Activated CD8-positive, alpha-beta T cell treated with anti-CD3 and anti-CD28 coated beads for 36 hours (primary cell): ENCODE data around the gene KCTD1. TPM values are rescaled to one million over a fixed set of nuclear protein-coding genes. Genes with fewer than 3 reads are reported as not detected.

Experiments used
- ATAC-seq: fragments of 200-7000 bp; cut with Tn5 transposase; one replicate; pipeline ENCODE4 v1.10.0; 2021; ENCODE audit warnings: mild to moderate bottlenecking, moderate library complexity
- CTCF ChIA-PET: fragments of 350-600 bp; sonication (Branson Sonifier 250); formaldehyde crosslinking; loops from one replicate; lab custom pipeline; 2021; ENCODE audit warnings: antibody characterized with exemption; lab: Charles Lee
- POLR2A ChIA-PET: fragments of 350-600 bp; sonication (Branson Sonifier 250); formaldehyde crosslinking; loops from one replicate; lab custom pipeline; 2021; ENCODE audit warnings: antibody characterized with exemption; lab: Charles Lee
- DNase-seq: peaks from one replicate; pipeline ENCODE4 v3.0.0-alpha.2; 2020
- H3K27ac Mint-ChIP-seq: one replicate; pipeline ENCODE4 v1.8.0; 2021; ENCODE audit warnings: mild to moderate bottlenecking, mixed read lengths
- H3K27me3 Mint-ChIP-seq: one replicate; pipeline ENCODE4 v1.8.0; 2021; ENCODE audit warnings: mixed read lengths
- H3K36me3 Mint-ChIP-seq: one replicate; pipeline ENCODE4 v1.8.0; 2021; ENCODE audit warnings: low read depth, mixed read lengths
- H3K4me1 Mint-ChIP-seq: one replicate; pipeline ENCODE4 v1.8.0; 2021; ENCODE audit warnings: low read depth, mixed read lengths
- H3K4me3 Mint-ChIP-seq: one replicate; pipeline ENCODE4 v1.8.0; 2021; ENCODE audit warnings: mild to moderate bottlenecking, moderate library complexity, mixed read lengths
- H3K9me3 Mint-ChIP-seq: one replicate; pipeline ENCODE4 v1.8.0; 2021; ENCODE audit warnings: mixed read lengths
- CTCF ChIP-seq: fragments of 200-600 bp; IDR thresholded peaks from one replicate; pipeline ENCODE4 v1.8.0; 2022; ENCODE audit warnings: antibody characterized with exemption, mild to moderate bottlenecking
- intact Hi-C: fragments of 100-400 bp; cut with micrococcal nuclease; formaldehyde crosslinking; loops from one replicate; pipeline ENCODE4 v1.10.0; 2022
- total RNA-seq, 2 experiments: library from RNA; stranded (reverse); gene quantifications; one replicate each; pipeline ENCODE4 v1.2.3, GENCODE V29; 2021

Gene KCTD1
- total RNA-seq, 2 experiments from 2014 or later, result 3.4 TPM

GRCh38 chr18:26503382-26503781, 45.0 kb downstream of the KCTD1 start:
- H3K4me3 Mint-ChIP-seq, result no peak overlapping the region
- ChIA-PET CTCF (no interaction called here), POLR2A (no interaction called here)
- DNase-seq (no peak), ATAC-seq (no peak)
- H3K36me3 Mint-ChIP-seq, result no peaks in the 10 kb centered on the region
- no peak overlapping the region for H3K27ac Mint-ChIP-seq
- H3K9me3 Mint-ChIP-seq, result no peaks in the 10 kb centered on the region
- no peaks in the 10 kb centered on the region for H3K27me3 Mint-ChIP-seq
- TF ChIP-seq CTCF, result no peak
- peaks cover 2% of the 10 kb centered on the region for H3K4me1 Mint-ChIP-seq
- intact Hi-C loops, result no loop called here

GRCh38 chr18:26502823-26503222, 45.5 kb downstream of the KCTD1 start:
- H3K27ac Mint-ChIP-seq, result no peak overlapping the region
- intact Hi-C loops, result no loop called here
- ChIA-PET CTCF (no interaction called here), POLR2A (no interaction called here)
- H3K4me3 Mint-ChIP-seq, result no peak overlapping the region
- TF ChIP-seq CTCF, result no peak
- no peaks in the 10 kb centered on the region for H3K27me3 Mint-ChIP-seq
- DNase-seq (no peak), ATAC-seq (no peak)
- no peaks in the 10 kb centered on the region for H3K9me3 Mint-ChIP-seq
- H3K36me3 Mint-ChIP-seq, result no peaks in the 10 kb centered on the region
- peaks cover 2% of the 10 kb centered on the region for H3K4me1 Mint-ChIP-seq

- ChIA-PET POLR2A (no interaction called here), CTCF (no interaction called here)
- Mint-ChIP-seq H3K36me3 (no peaks in the 10 kb centered on the region), H3K27ac (no peak overlapping the region), H3K4me3 (no peak overlapping the region), H3K27me3 (no peaks in the 10 kb centered on the region), H3K4me1 (no peaks in the 10 kb centered on the region), H3K9me3 (no peaks in the 10 kb centered on the region)
- no peak for DNase-seq
- TF ChIP-seq CTCF, result no peak
- intact Hi-C loops, result no loop called here
- no peak for ATAC-seq
Observed at GRCh38 chr18:26497866-26498265, 50.5 kb downstream of the KCTD1 start.

- DNase-seq (no peak), ATAC-seq (no peak)
- CTCF ChIA-PET, result no interaction called here
- H3K36me3 Mint-ChIP-seq, result no peaks in the 10 kb centered on the region
- H3K27me3 Mint-ChIP-seq, result no peaks in the 10 kb centered on the region
- no peak overlapping the region for H3K27ac Mint-ChIP-seq
- no peak for TF ChIP-seq CTCF
- H3K4me1 Mint-ChIP-seq, result no peaks in the 10 kb centered on the region
- POLR2A ChIA-PET, result no interaction called here
- H3K9me3 Mint-ChIP-seq, result no peaks in the 10 kb centered on the region
- intact Hi-C loops, result no loop called here
- H3K4me3 Mint-ChIP-seq, result no peak overlapping the region
Observed at GRCh38 chr18:26496528-26496927, 51.8 kb downstream of the KCTD1 start.

- H3K27ac Mint-ChIP-seq, result no peak overlapping the region
- DNase-seq, result no peak
- intact Hi-C loops, result no loop called here
- H3K9me3 Mint-ChIP-seq, result no peaks in the 10 kb centered on the region
- no peak for TF ChIP-seq CTCF
- H3K27me3 Mint-ChIP-seq, result no peaks in the 10 kb centered on the region
- no peak for ATAC-seq
- no peaks in the 10 kb centered on the region for H3K36me3 Mint-ChIP-seq
- POLR2A ChIA-PET, result no interaction called here
- no peaks in the 10 kb centered on the region for H3K4me1 Mint-ChIP-seq
- no peak overlapping the region for H3K4me3 Mint-ChIP-seq
- CTCF ChIA-PET, result no interaction called here
Observed at GRCh38 chr18:26495287-26495686, 53.1 kb downstream of the KCTD1 start.
